ENCODE results near the gene GPD1L. TPM values are rescaled to one million over a fixed set of nuclear protein-coding genes. Genes with fewer than 3 reads are reported as not detected.
"Not testable (repeated sequence)": the region's sequence is repeated elsewhere in the genome, so short reads cannot be mapped to it uniquely, and the experiment has no call there.

GPD1L gene
- total RNA-seq, result 10 to 100 TPM in 1 of 2 donors, 1 to 10 TPM in 1; 8.4 to 13.6 TPM

- Mint-ChIP-seq H3K9me3 (peaks cover 9 to 10% of the 10 kb centered on the region in 2 donors), H3K36me3 (peaks cover 5 to 15% of the 10 kb centered on the region in 2 donors), H3K27ac (peak within 1 kb of the TSS; percentile 82 to 85)
- peak; percentile 93 to 94 for DNase-seq (ENCODE audit: low spot score in 2 of 2)
- peak; percentile 97 to 100 for ATAC-seq
Measured at GRCh38 chr3:32106132-32106928, at the start of gene GPD1L. TSS of gene GPD1L (plus strand) at chr3:32106620. CDS start at chr3:32106712, 92 bp downstream.

DNA sequence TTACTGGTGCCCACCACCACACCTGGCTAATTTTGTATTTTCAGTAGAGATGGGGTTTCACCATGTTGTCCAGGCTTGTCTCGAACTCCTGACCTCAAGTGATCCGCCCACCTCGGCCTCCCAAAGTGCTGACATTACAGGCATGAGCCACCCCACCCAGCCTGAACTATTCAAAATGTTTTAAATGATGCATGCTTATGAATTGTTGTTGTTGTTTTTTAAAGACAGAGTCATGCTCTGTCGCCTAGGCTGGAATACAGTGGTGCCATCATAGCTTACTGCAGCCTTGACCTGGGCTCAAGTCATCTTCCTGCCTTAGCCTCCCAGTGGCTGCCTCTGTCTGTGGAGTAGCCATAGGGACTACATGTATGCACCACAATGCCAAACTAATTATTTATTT, 48.0 kb upstream of the GPD1L start:
- H3K27ac Mint-ChIP-seq; ATAC-seq; H3K9me3 Mint-ChIP-seq; DNase-seq (ENCODE audit: low spot score in 2 of 2); H3K36me3 Mint-ChIP-seq: not testable (repeated sequence)

DNA sequence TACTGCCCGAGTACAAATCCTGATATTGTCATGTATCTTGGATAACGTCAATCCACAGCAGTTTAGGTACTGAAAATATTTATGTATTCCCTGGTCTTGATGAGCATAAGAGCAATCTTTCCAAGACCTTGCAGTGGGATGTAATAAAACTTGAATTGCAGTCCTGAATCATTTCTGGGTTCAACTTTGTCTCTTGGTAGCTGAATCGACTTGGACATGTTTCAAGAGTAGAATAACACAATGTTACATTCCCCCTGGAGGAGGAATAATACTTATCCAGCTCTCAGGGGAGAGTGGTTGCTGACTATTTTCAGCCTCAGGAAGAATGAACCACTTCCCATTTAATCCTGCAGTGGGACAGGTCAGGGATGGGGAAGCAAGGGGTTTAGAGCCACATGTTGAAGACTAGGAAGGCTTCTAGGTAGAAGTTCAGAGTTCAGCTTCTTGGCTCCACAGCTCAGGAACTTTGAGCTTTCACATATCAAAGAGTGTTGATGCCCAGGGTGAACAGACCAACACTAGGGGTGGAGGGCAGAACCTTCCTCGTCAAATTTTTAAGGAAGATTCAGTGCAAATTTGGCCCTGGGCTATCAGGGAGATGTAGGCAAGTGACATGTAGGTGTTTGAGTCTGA, 43.4 kb upstream of the GPD1L start:
- Mint-ChIP-seq H3K27ac (no peak overlapping the region), H3K36me3 (no peaks in the 10 kb centered on the region), H3K9me3 (no peaks in the 10 kb centered on the region)
- ATAC-seq (no peak), DNase-seq (ENCODE audit: low spot score in 2 of 2) (no peak)

GRCh38 chr3:32066686-32067085, 39.7 kb upstream of the GPD1L start:
- H3K27ac Mint-ChIP-seq, result no peak overlapping the region
- H3K36me3 Mint-ChIP-seq, result no peaks in the 10 kb centered on the region
- peaks cover 0 to 5% of the 10 kb centered on the region in 2 donors for H3K9me3 Mint-ChIP-seq
- ATAC-seq, result no peak
- no peak for DNase-seq (ENCODE audit: low spot score in 2 of 2)

DNA sequence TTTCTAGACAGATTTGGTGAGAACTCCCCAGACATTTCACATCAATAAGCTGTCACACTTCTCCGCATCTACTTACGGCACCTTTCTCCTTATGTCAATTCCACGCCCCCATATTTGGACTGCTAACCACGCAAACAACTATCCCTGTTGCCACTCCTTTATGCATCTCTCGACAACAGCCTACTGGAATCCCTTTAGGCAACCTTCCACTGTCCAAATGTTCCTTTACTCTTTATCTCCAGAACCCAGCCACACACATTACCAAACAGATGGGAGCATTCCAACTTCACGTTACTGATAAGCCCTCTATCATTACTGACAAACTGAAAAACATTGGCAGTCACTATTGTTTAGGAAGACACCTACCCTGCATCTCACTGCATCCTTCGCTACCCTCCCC, 32.2 kb upstream of the GPD1L start:
- not testable (repeated sequence) for ATAC-seq; H3K36me3 Mint-ChIP-seq; H3K9me3 Mint-ChIP-seq; H3K27ac Mint-ChIP-seq; DNase-seq (ENCODE audit: low spot score in 2 of 2)

DNA sequence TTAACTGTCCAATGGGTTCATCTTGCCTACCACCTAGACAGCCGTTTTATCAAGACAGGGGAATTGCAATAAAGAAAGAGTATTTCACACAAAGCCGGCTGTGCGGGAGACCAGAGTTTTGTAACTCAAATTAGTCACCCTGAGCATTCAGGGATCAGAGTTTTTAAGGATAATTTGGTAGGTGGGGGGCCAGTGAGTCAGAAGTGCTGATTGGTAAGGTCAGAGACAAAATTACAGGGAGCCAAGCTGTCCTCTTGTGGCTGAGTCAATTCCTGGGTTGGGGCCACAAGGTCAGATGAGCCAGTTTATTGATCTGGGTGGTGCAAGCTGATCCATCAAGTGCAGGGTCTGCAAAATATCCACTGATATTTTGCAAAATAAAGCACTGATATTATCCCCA, 29.9 kb upstream of the GPD1L start:
- no peak for ATAC-seq
- DNase-seq (ENCODE audit: low spot score in 2 of 2), result no peak
- Mint-ChIP-seq H3K36me3 (no peaks in the 10 kb centered on the region), H3K9me3 (no peaks in the 10 kb centered on the region), H3K27ac (no peak overlapping the region)

GRCh38 chr3:32077260-32078084, 28.9 kb upstream of the GPD1L start:
- H3K27ac Mint-ChIP-seq, result no peak overlapping the region
- ATAC-seq (no peak), DNase-seq (ENCODE audit: low spot score in 2 of 2) (no peak)
- H3K36me3 Mint-ChIP-seq, result no peaks in the 10 kb centered on the region
- H3K9me3 Mint-ChIP-seq, result no peaks in the 10 kb centered on the region

DNA sequence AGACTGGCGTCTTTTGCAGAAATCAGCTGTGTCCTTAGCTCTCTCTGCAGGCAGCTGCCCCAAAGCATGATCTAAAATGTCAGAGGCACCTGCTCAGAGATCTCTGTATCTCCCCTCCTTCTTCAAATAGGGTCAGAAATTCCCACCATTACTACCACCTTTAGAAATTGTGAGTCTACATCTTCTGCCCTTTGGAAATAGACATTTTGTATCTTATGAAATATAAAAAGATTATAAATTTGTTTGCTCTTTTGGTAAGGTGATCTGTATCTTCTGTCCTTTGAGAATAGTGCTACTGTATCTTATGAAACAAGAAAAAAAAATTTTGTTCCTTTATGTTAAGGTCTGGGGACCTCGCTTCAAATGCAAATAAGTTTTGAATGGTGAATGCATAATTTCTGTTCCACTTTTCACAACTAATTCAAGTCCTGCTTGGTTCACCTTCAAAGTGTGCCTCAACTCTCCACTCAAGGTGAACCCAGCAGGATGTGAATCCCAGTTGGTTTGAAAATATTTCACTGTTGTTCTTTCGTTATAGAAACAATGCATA, 28.3 kb upstream of the GPD1L start:
- ATAC-seq (no peak), DNase-seq (ENCODE audit: low spot score in 2 of 2) (no peak)
- Mint-ChIP-seq H3K36me3 (no peaks in the 10 kb centered on the region), H3K9me3 (no peaks in the 10 kb centered on the region), H3K27ac (no peak overlapping the region)

DNA sequence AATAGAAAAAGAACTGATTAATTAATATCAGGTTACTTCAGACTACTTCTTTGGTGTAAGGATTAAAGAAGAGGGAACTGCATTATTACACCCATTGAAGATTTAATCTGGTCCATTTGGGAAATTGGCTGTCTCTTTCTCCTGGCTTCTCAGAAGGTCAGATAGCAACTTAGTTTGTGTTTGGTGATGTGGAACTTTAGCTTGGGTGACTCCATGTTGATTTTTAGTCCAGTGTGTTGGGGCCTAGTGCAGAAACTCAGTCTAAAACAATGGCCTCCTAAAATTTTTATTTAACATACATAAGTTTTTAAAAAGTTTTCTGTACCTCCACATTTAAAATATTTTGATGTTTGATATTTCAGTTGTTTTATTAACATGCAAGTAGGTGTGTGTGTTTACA, 27.6 kb upstream of the GPD1L start:
- Mint-ChIP-seq H3K36me3 (no peaks in the 10 kb centered on the region), H3K27ac (no peak overlapping the region), H3K9me3 (peaks cover 0 to 3% of the 10 kb centered on the region in 2 donors)
- ATAC-seq (no peak), DNase-seq (ENCODE audit: low spot score in 2 of 2) (no peak)

DNA sequence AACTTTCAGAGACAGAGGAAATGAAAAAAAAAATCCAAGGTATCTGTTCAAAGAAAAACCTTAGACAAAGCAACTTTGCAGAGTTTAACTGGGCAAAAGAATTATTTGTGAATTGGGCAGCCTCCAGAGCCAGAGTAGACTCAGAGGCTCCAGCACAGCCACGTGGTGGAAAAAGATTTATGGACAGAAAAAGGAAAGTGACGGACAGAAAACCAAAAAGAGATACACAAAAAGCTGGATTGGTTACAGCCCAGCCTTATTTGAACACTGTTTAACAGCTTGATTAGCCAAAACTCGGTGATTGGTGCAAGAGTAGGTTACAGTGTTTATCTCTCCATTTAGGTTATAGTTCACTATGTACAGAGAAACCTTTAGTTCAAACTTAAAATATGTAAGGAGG, 23.7 kb upstream of the GPD1L start:
- peaks cover 0 to 7% of the 10 kb centered on the region in 2 donors for H3K36me3 Mint-ChIP-seq
- DNase-seq (ENCODE audit: low spot score in 2 of 2) (no peak), ATAC-seq (no peak)
- no peak overlapping the region for H3K27ac Mint-ChIP-seq
- H3K9me3 Mint-ChIP-seq, result peaks cover 0 to 3% of the 10 kb centered on the region in 2 donors

DNA sequence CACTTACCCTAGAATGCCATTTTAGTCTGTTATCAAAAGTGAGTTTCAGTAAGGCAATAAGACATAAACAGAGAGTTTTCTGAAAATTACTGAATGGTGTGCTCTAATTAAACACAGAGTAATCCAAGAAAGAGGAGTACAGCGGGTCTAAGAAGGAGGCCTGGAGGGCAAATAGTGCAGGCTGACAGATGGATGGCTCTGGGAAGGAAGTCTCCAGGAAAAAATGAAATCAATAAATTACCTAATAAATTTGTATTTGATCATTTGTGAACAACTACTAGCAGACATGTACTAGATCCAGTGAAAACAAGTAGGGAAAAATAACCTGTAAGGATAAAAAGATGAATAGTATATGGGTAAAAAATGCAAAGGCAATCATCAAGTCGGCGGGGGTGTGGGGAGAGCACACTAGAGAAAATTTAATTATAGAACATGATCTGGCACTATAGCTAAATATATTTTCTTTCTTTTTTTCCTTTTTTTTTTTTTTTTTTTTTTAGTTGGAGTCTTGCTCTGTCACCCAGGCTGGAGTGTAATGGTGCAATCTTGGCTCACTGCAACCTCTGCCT, 22.6 kb upstream of the GPD1L start:
- H3K9me3 Mint-ChIP-seq, result peaks cover 0 to 3% of the 10 kb centered on the region in 2 donors
- no peak for DNase-seq (ENCODE audit: low spot score in 2 of 2)
- no peak for ATAC-seq
- H3K36me3 Mint-ChIP-seq, result peaks cover 0 to 7% of the 10 kb centered on the region in 2 donors
- no peak overlapping the region for H3K27ac Mint-ChIP-seq

GRCh38 chr3:32084870-32085269, 21.6 kb upstream of the GPD1L start:
- H3K9me3 Mint-ChIP-seq, result peaks cover 3 to 4% of the 10 kb centered on the region in 2 donors
- no peak for ATAC-seq
- no peak overlapping the region for H3K27ac Mint-ChIP-seq
- DNase-seq (ENCODE audit: low spot score in 2 of 2), result no peak
- H3K36me3 Mint-ChIP-seq, result peaks cover 0 to 7% of the 10 kb centered on the region in 2 donors

DNA sequence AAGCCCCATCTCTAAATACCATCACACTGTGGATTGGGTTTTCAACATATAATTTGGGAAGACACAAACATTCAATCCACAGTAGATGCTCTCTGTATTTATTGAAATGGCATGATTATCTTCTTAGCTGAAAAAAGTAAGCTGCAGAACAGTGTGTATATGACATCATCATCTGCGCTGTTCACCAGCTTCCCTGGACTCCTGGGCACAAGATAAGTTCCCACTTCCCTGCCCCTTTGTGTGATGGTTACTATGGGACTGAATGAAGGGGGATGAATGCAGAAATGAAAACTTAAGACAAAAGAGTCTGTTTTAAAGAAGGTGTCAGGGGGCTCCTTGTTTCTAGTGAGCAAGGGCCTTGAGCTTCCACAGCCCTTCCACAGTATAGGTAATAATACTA, 20.0 kb upstream of the GPD1L start:
- H3K9me3 Mint-ChIP-seq, result peaks cover 3 to 4% of the 10 kb centered on the region in 2 donors
- DNase-seq (ENCODE audit: low spot score in 2 of 2), result no peak
- no peak overlapping the region for H3K27ac Mint-ChIP-seq
- no peak for ATAC-seq
- H3K36me3 Mint-ChIP-seq, result peaks cover 0 to 7% of the 10 kb centered on the region in 2 donors

- H3K27ac Mint-ChIP-seq, result no peak overlapping the region
- ATAC-seq (no peak), DNase-seq (ENCODE audit: low spot score in 2 of 2) (no peak)
Measured at GRCh38 chr3:32089476-32089875, 16.9 kb upstream of the GPD1L start.

GRCh38 chr3:32093204-32093603, 13.2 kb upstream of the GPD1L start:
- peaks cover 4 to 5% of the 10 kb centered on the region in 2 donors for H3K9me3 Mint-ChIP-seq
- no peak for ATAC-seq
- no peak overlapping the region for H3K27ac Mint-ChIP-seq
- DNase-seq (ENCODE audit: low spot score in 2 of 2), result no peak
- no peaks in the 10 kb centered on the region for H3K36me3 Mint-ChIP-seq

More at GRCh38 chr3:32089476-32089875, 16.9 kb upstream of the GPD1L start:
- Mint-ChIP-seq H3K9me3 (peaks cover 4 to 5% of the 10 kb centered on the region in 2 donors), H3K36me3 (peaks cover 0 to 7% of the 10 kb centered on the region in 2 donors)

- DNase-seq (ENCODE audit: low spot score in 2 of 2) (no peak), ATAC-seq (no peak)
- H3K27ac Mint-ChIP-seq, result no peak overlapping the region
- H3K9me3 Mint-ChIP-seq, result peaks cover 0 to 12% of the 10 kb centered on the region in 2 donors
- H3K36me3 Mint-ChIP-seq, result peaks cover 0 to 4% of the 10 kb centered on the region in 2 donors
Measured at GRCh38 chr3:32095431-32095830, 11.0 kb upstream of the GPD1L start.
